HG03103 (cell line): Measurements from ENCODE around the gene ATXN1.

ENCODE experiments used
- ATAC-seq: cut with Tn5 transposase; IDR thresholded peaks from one replicate; pipeline ENCODE4 v1.9.1; 2021; ENCODE audit warnings: low read depth; ENCODE audit not compliant: unreplicated experiment

Gene ATXN1

GRCh38 chr6:16490616-16491015 is 270.6 kb downstream of the ATXN1 start:
- ATAC-seq, result no peak

GRCh38 chr6:16488813-16489212 is 272.4 kb downstream of the ATXN1 start:
- ATAC-seq, result no peak

- ATAC-seq, result no peak
These were observed 273.1 kb downstream of the ATXN1 start for GRCh38 chr6:16487996-16488674.

GRCh38 chr6:16486661-16487060 is 274.6 kb downstream of the ATXN1 start:
- no peak for ATAC-seq

GRCh38 chr6:16483315-16483875 is 277.9 kb downstream of the ATXN1 start:
- no peak for ATAC-seq

- no peak for ATAC-seq
These were observed 278.5 kb downstream of the ATXN1 start for GRCh38 chr6:16482702-16483314.

- no peak for ATAC-seq
These were observed 279.4 kb downstream of the ATXN1 start for GRCh38 chr6:16481697-16482399.

GRCh38 chr6:16480763-16481560 is 280.3 kb downstream of the ATXN1 start:
- no peak for ATAC-seq

- no peak for ATAC-seq
These were observed 283.7 kb downstream of the ATXN1 start for GRCh38 chr6:16477367-16478149.

- ATAC-seq, result no peak
These were observed 284.4 kb downstream of the ATXN1 start for GRCh38 chr6:16476861-16477260.

GRCh38 chr6:16475494-16475781 is 285.8 kb downstream of the ATXN1 start:
- ATAC-seq, result no peak

GRCh38 chr6:16474772-16475493 is 286.3 kb downstream of the ATXN1 start:
- ATAC-seq, result no peak

- ATAC-seq, result no peak
These were observed 287.1 kb downstream of the ATXN1 start for GRCh38 chr6:16473908-16474771.

GRCh38 chr6:16473184-16473907 is 287.9 kb downstream of the ATXN1 start:
- ATAC-seq, result no peak

- no peak for ATAC-seq
These were observed 288.8 kb downstream of the ATXN1 start for GRCh38 chr6:16472349-16473069.

- ATAC-seq, result no peak
These were observed 289.4 kb downstream of the ATXN1 start for GRCh38 chr6:16471910-16472297.

GRCh38 chr6:16471222-16471909 is 289.9 kb downstream of the ATXN1 start:
- no peak for ATAC-seq
